ENCODE results near the gene MTUS2.

MTUS2 gene

GRCh38 chr13:29271606-29272005, 451.5 kb downstream of the MTUS2 start:
- Histone ChIP-seq H3K4me1 (ENCODE audit: control insufficient read depth, insufficient read depth, low read length) (no peaks in the 10 kb centered on the region), H3K9ac (ENCODE audit: low read length) (no peak overlapping the region), H3K27me3 (ENCODE audit: control insufficient read depth, insufficient read depth, low read length) (no peaks in the 10 kb centered on the region), H3K4me3 (ENCODE audit: low read depth, low read length) (no peak overlapping the region), H3K9me3 (ENCODE audit: control insufficient read depth, insufficient read depth, low read depth, low read length) (peaks cover 8% of the 10 kb centered on the region; the same call in 1 of the 2 replicates), H3K36me3 (ENCODE audit: control insufficient read depth, insufficient read depth, low read length) (no peaks in the 10 kb centered on the region), H3K27ac (ENCODE audit: low read depth, low read length) (no peak overlapping the region)

GRCh38 chr13:29279356-29280254, 459.5 kb downstream of the MTUS2 start:
- peaks cover 8% of the 10 kb centered on the region; the same call in 1 of the 2 replicates for H3K9me3 ChIP-seq (ENCODE audit: control insufficient read depth, insufficient read depth, low read depth, low read length)
- no peaks in the 10 kb centered on the region for H3K36me3 ChIP-seq (ENCODE audit: control insufficient read depth, insufficient read depth, low read length)
- H3K4me3 ChIP-seq (ENCODE audit: low read depth, low read length), result no peak overlapping the region
- no peak overlapping the region for H3K9ac ChIP-seq (ENCODE audit: low read length)
- H3K27me3 ChIP-seq (ENCODE audit: control insufficient read depth, insufficient read depth, low read length), result no peaks in the 10 kb centered on the region
- no peaks in the 10 kb centered on the region for H3K4me1 ChIP-seq (ENCODE audit: control insufficient read depth, insufficient read depth, low read length)
- H3K27ac ChIP-seq (ENCODE audit: low read depth, low read length), result no peak overlapping the region

- no peak overlapping the region for H3K9ac ChIP-seq (ENCODE audit: low read length)
- no peak overlapping the region for H3K4me3 ChIP-seq (ENCODE audit: low read depth, low read length)
- no peak overlapping the region for H3K27ac ChIP-seq (ENCODE audit: low read depth, low read length)
- no peaks in the 10 kb centered on the region for H3K9me3 ChIP-seq (ENCODE audit: control insufficient read depth, insufficient read depth, low read depth, low read length)
- no peaks in the 10 kb centered on the region for H3K27me3 ChIP-seq (ENCODE audit: control insufficient read depth, insufficient read depth, low read length)
- no peaks in the 10 kb centered on the region for H3K36me3 ChIP-seq (ENCODE audit: control insufficient read depth, insufficient read depth, low read length)
- H3K4me1 ChIP-seq (ENCODE audit: control insufficient read depth, insufficient read depth, low read length), result no peaks in the 10 kb centered on the region
Observed at GRCh38 chr13:29281932-29282495, 461.9 kb downstream of the MTUS2 start.

- H3K4me1 ChIP-seq (ENCODE audit: control insufficient read depth, insufficient read depth, low read length), result no peaks in the 10 kb centered on the region
- H3K4me3 ChIP-seq (ENCODE audit: low read depth, low read length), result no peak overlapping the region
- H3K9me3 ChIP-seq (ENCODE audit: control insufficient read depth, insufficient read depth, low read depth, low read length), result no peaks in the 10 kb centered on the region
- H3K36me3 ChIP-seq (ENCODE audit: control insufficient read depth, insufficient read depth, low read length), result no peaks in the 10 kb centered on the region
- H3K9ac ChIP-seq (ENCODE audit: low read length), result no peak overlapping the region
- H3K27ac ChIP-seq (ENCODE audit: low read depth, low read length), result no peak overlapping the region
- H3K27me3 ChIP-seq (ENCODE audit: control insufficient read depth, insufficient read depth, low read length), result no peaks in the 10 kb centered on the region
Observed at GRCh38 chr13:29284726-29285125, 464.6 kb downstream of the MTUS2 start.

GRCh38 chr13:29287237-29287636, 467.1 kb downstream of the MTUS2 start:
- H3K4me3 ChIP-seq (ENCODE audit: low read depth, low read length), result no peak overlapping the region
- no peaks in the 10 kb centered on the region for H3K9me3 ChIP-seq (ENCODE audit: control insufficient read depth, insufficient read depth, low read depth, low read length)
- no peak overlapping the region for H3K9ac ChIP-seq (ENCODE audit: low read length)
- H3K27me3 ChIP-seq (ENCODE audit: control insufficient read depth, insufficient read depth, low read length), result no peaks in the 10 kb centered on the region
- H3K4me1 ChIP-seq (ENCODE audit: control insufficient read depth, insufficient read depth, low read length), result no peaks in the 10 kb centered on the region
- no peak overlapping the region for H3K27ac ChIP-seq (ENCODE audit: low read depth, low read length)
- H3K36me3 ChIP-seq (ENCODE audit: control insufficient read depth, insufficient read depth, low read length), result no peaks in the 10 kb centered on the region

GRCh38 chr13:29292045-29292444, 471.9 kb downstream of the MTUS2 start:
- no peaks in the 10 kb centered on the region for H3K36me3 ChIP-seq (ENCODE audit: control insufficient read depth, insufficient read depth, low read length)
- H3K9ac ChIP-seq (ENCODE audit: low read length), result no peak overlapping the region
- no peak overlapping the region for H3K4me3 ChIP-seq (ENCODE audit: low read depth, low read length)
- no peaks in the 10 kb centered on the region for H3K27me3 ChIP-seq (ENCODE audit: control insufficient read depth, insufficient read depth, low read length)
- H3K4me1 ChIP-seq (ENCODE audit: control insufficient read depth, insufficient read depth, low read length), result no peaks in the 10 kb centered on the region
- H3K9me3 ChIP-seq (ENCODE audit: control insufficient read depth, insufficient read depth, low read depth, low read length), result no peaks in the 10 kb centered on the region
- H3K27ac ChIP-seq (ENCODE audit: low read depth, low read length), result no peak overlapping the region

- H3K9me3 ChIP-seq (ENCODE audit: control insufficient read depth, insufficient read depth, low read depth, low read length), result no peaks in the 10 kb centered on the region
- no peaks in the 10 kb centered on the region for H3K27me3 ChIP-seq (ENCODE audit: control insufficient read depth, insufficient read depth, low read length)
- no peak overlapping the region for H3K27ac ChIP-seq (ENCODE audit: low read depth, low read length)
- no peaks in the 10 kb centered on the region for H3K4me1 ChIP-seq (ENCODE audit: control insufficient read depth, insufficient read depth, low read length)
- no peaks in the 10 kb centered on the region for H3K36me3 ChIP-seq (ENCODE audit: control insufficient read depth, insufficient read depth, low read length)
- H3K4me3 ChIP-seq (ENCODE audit: low read depth, low read length), result no peak overlapping the region
- no peak overlapping the region for H3K9ac ChIP-seq (ENCODE audit: low read length)
Observed at GRCh38 chr13:29294821-29295220, 474.7 kb downstream of the MTUS2 start.

GRCh38 chr13:29301027-29301426, 480.9 kb downstream of the MTUS2 start:
- no peak overlapping the region for H3K9ac ChIP-seq (ENCODE audit: low read length)
- no peaks in the 10 kb centered on the region for H3K27me3 ChIP-seq (ENCODE audit: control insufficient read depth, insufficient read depth, low read length)
- no peaks in the 10 kb centered on the region; the same call in 1 of the 2 replicates for H3K9me3 ChIP-seq (ENCODE audit: control insufficient read depth, insufficient read depth, low read depth, low read length)
- H3K4me1 ChIP-seq (ENCODE audit: control insufficient read depth, insufficient read depth, low read length), result no peaks in the 10 kb centered on the region
- H3K36me3 ChIP-seq (ENCODE audit: control insufficient read depth, insufficient read depth, low read length), result no peaks in the 10 kb centered on the region
- H3K4me3 ChIP-seq (ENCODE audit: low read depth, low read length), result no peak overlapping the region
- no peak overlapping the region for H3K27ac ChIP-seq (ENCODE audit: low read depth, low read length)

GRCh38 chr13:29304148-29304547, 484.0 kb downstream of the MTUS2 start:
- no peak overlapping the region for H3K27ac ChIP-seq (ENCODE audit: low read depth, low read length)
- no peaks in the 10 kb centered on the region for H3K27me3 ChIP-seq (ENCODE audit: control insufficient read depth, insufficient read depth, low read length)
- H3K36me3 ChIP-seq (ENCODE audit: control insufficient read depth, insufficient read depth, low read length), result no peaks in the 10 kb centered on the region
- H3K4me3 ChIP-seq (ENCODE audit: low read depth, low read length), result no peak overlapping the region
- H3K9me3 ChIP-seq (ENCODE audit: control insufficient read depth, insufficient read depth, low read depth, low read length), result peaks cover 16% of the 10 kb centered on the region
- H3K9ac ChIP-seq (ENCODE audit: low read length), result no peak overlapping the region
- no peaks in the 10 kb centered on the region for H3K4me1 ChIP-seq (ENCODE audit: control insufficient read depth, insufficient read depth, low read length)

GRCh38 chr13:29310806-29311205, 490.7 kb downstream of the MTUS2 start:
- no peaks in the 10 kb centered on the region; the same call in 1 of the 2 replicates for H3K27me3 ChIP-seq (ENCODE audit: control insufficient read depth, insufficient read depth, low read length)
- H3K4me3 ChIP-seq (ENCODE audit: low read depth, low read length), result no peak overlapping the region
- no peak overlapping the region for H3K9ac ChIP-seq (ENCODE audit: low read length)
- H3K36me3 ChIP-seq (ENCODE audit: control insufficient read depth, insufficient read depth, low read length), result no peaks in the 10 kb centered on the region
- H3K27ac ChIP-seq (ENCODE audit: low read depth, low read length), result no peak overlapping the region
- H3K9me3 ChIP-seq (ENCODE audit: control insufficient read depth, insufficient read depth, low read depth, low read length), result peaks cover 16% of the 10 kb centered on the region
- H3K4me1 ChIP-seq (ENCODE audit: control insufficient read depth, insufficient read depth, low read length), result no peaks in the 10 kb centered on the region

GRCh38 chr13:29315847-29316246, 495.7 kb downstream of the MTUS2 start:
- Histone ChIP-seq H3K27ac (ENCODE audit: low read depth, low read length) (no peak overlapping the region), H3K36me3 (ENCODE audit: control insufficient read depth, insufficient read depth, low read length) (no peaks in the 10 kb centered on the region), H3K9me3 (ENCODE audit: control insufficient read depth, insufficient read depth, low read depth, low read length) (no peaks in the 10 kb centered on the region), H3K27me3 (ENCODE audit: control insufficient read depth, insufficient read depth, low read length) (no peaks in the 10 kb centered on the region; the same call in 1 of the 2 replicates), H3K4me1 (ENCODE audit: control insufficient read depth, insufficient read depth, low read length) (no peaks in the 10 kb centered on the region), H3K9ac (ENCODE audit: low read length) (no peak overlapping the region), H3K4me3 (ENCODE audit: low read depth, low read length) (no peak overlapping the region)
